Measurements from ENCODE around the gene TRAK2. TPM values are rescaled to one million over a fixed set of nuclear protein-coding genes. Genes with fewer than 3 reads are reported as not detected.

The TRAK2 gene
- total and polyA plus RNA-seq, 9 of the 15 experiments (the other 6 are each of a cell fraction or from before 2014, with no cell fraction given), result 3.4 to 10.4 (median 7.3) TPM

DNA sequence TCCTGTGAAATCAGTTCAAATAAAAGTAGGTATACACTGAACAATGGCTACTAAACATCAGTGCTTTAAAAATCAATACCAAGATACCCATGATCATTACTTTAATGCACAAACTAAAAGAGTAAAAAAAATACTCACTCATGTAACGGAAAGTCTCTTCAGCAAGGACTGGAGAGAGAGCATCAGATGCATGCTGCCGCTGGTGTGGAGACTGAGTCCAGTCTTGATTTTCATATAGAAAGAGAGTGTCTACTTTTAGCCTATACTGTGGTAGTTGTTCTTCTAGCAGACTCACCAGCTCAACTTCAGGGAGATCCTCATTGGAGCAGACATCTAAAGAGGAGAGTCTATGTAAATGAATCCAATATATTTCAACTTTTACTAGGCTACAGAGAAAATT lies 44.0 kb downstream of the TRAK2 start (continued):
- TF ChIP-seq MED1 (CRISPR knock-in tag; IDR thresholded peaks at IDR 0.05; ENCODE audit: borderline replicate concordance) (no peak), ZNF146 (CRISPR knock-in tag; IDR thresholded peaks at IDR 0.05; ENCODE audit: unreplicated experiment) (no peak), ARNT (IDR thresholded peaks at IDR 0.05) (peak in 1 of 2 experiments; percentile 37; a peak in 1 of 4 replicates), ZNF133 (CRISPR knock-in tag; IDR thresholded peaks at IDR 0.05) (no peak), FOXJ3 (CRISPR knock-in tag; IDR thresholded peaks at IDR 0.05) (no peak), KDM5B (IDR thresholded peaks at IDR 0.05; ENCODE audit: insufficient replicate concordance, low read depth, low read length) (peak; percentile 61), ZNF707 (CRISPR knock-in tag; conservative IDR thresholded peaks at IDR 0.05) (no peak), SMAD4 (CRISPR knock-in tag; conservative IDR thresholded peaks at IDR 0.05) (0 out of 2 replicates have a peak, but pooled peaks have one; percentile 18), CREM (IDR thresholded peaks at IDR 0.05; ENCODE audit: low read depth) (no peak), ZNF431 (CRISPR knock-in tag; IDR thresholded peaks at IDR 0.05) (no peak), CREB1 (IDR thresholded peaks at IDR 0.05) (no peak), CREB1 (CRISPR knock-in tag; IDR thresholded peaks at IDR 0.05) (no peak), NBN (IDR thresholded peaks at IDR 0.05; ENCODE audit: low read depth) (0 out of 2 replicates have a peak, but pooled peaks have one; percentile 40), PTTG1 (tag; IDR thresholded peaks at IDR 0.05; ENCODE audit: low read depth) (no peak), OTX1 (CRISPR knock-in tag; IDR thresholded peaks at IDR 0.05) (no peak), KAT2B (IDR thresholded peaks at IDR 0.05; ENCODE audit: low read depth, low read length) (no peak)
- TF ChIP-seq, protein P1, sequence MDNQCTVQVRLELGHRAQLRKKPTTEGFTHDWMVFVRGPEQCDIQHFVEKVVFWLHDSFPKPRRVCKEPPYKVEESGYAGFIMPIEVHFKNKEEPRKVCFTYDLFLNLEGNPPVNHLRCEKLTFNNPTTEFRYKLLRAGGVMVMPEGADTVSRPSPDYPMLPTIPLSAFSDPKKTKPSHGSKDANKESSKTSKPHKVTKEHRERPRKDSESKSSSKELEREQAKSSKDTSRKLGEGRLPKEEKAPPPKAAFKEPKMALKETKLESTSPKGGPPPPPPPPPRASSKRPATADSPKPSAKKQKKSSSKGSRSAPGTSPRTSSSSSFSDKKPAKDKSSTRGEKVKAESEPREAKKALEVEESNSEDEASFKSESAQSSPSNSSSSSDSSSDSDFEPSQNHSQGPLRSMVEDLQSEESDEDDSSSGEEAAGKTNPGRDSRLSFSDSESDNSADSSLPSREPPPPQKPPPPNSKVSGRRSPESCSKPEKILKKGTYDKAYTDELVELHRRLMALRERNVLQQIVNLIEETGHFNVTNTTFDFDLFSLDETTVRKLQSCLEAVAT (IDR thresholded peaks at IDR 0.05), result peak; percentile 52 to 70; a peak in 1 of 4 replicates
- TF ChIP-seq, protein P2, sequence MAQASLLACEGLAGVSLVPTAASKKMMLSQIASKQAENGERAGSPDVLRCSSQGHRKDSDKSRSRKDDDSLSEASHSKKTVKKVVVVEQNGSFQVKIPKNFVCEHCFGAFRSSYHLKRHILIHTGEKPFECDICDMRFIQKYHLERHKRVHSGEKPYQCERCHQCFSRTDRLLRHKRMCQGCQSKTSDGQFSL (CRISPR knock-in tag; IDR thresholded peaks at IDR 0.05), result no peak
- TF ChIP-seq, protein P2 (tag; IDR thresholded peaks at IDR 0.05), result no peak
- TF ChIP-seq, protein P3, sequence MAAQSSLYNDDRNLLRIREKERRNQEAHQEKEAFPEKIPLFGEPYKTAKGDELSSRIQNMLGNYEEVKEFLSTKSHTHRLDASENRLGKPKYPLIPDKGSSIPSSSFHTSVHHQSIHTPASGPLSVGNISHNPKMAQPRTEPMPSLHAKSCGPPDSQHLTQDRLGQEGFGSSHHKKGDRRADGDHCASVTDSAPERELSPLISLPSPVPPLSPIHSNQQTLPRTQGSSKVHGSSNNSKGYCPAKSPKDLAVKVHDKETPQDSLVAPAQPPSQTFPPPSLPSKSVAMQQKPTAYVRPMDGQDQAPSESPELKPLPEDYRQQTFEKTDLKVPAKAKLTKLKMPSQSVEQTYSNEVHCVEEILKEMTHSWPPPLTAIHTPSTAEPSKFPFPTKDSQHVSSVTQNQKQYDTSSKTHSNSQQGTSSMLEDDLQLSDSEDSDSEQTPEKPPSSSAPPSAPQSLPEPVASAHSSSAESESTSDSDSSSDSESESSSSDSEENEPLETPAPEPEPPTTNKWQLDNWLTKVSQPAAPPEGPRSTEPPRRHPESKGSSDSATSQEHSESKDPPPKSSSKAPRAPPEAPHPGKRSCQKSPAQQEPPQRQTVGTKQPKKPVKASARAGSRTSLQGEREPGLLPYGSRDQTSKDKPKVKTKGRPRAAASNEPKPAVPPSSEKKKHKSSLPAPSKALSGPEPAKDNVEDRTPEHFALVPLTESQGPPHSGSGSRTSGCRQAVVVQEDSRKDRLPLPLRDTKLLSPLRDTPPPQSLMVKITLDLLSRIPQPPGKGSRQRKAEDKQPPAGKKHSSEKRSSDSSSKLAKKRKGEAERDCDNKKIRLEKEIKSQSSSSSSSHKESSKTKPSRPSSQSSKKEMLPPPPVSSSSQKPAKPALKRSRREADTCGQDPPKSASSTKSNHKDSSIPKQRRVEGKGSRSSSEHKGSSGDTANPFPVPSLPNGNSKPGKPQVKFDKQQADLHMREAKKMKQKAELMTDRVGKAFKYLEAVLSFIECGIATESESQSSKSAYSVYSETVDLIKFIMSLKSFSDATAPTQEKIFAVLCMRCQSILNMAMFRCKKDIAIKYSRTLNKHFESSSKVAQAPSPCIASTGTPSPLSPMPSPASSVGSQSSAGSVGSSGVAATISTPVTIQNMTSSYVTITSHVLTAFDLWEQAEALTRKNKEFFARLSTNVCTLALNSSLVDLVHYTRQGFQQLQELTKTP (IDR thresholded peaks at IDR 0.05; ENCODE audit: low read depth in 1 of 2, partially characterized antibody in 2 of 2), result peak; percentile 48 to 59
- TF ChIP-seq, protein P4, sequence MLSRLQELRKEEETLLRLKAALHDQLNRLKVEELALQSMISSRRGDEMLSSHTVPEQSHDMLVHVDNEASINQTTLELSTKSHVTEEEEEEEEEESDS (CRISPR knock-in tag; IDR thresholded peaks at IDR 0.05), result no peak
- TF ChIP-seq, protein P5, sequence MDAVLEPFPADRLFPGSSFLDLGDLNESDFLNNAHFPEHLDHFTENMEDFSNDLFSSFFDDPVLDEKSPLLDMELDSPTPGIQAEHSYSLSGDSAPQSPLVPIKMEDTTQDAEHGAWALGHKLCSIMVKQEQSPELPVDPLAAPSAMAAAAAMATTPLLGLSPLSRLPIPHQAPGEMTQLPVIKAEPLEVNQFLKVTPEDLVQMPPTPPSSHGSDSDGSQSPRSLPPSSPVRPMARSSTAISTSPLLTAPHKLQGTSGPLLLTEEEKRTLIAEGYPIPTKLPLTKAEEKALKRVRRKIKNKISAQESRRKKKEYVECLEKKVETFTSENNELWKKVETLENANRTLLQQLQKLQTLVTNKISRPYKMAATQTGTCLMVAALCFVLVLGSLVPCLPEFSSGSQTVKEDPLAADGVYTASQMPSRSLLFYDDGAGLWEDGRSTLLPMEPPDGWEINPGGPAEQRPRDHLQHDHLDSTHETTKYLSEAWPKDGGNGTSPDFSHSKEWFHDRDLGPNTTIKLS (IDR thresholded peaks at IDR 0.05; ENCODE audit: borderline replicate concordance, low read depth), result no peak

Data from K562 (cell line).